ENCODE data around the gene MAPK8IP2. TPM values are rescaled to one million over a fixed set of nuclear protein-coding genes. Genes with fewer than 3 reads are reported as not detected.

Gene MAPK8IP2
- total RNA-seq, 4 donors from 2014 or later: 1.3 to 2.9 (median 1.7) TPM

- 64 to 66% methylated on average over 18 of the region's 34 CpGs for WGBS, 2 donors
- intact Hi-C loops (cut with DNase I): no loop called here
- Histone ChIP-seq H3K4me3 (no peak overlapping the region), H3K36me3 (no peaks in the 10 kb centered on the region), H3K4me1 (peaks cover 0 to 30% (median 14%) of the 10 kb centered on the region in 3 donors), H3K27ac (peak overlapping the region in 2 of 4 donors; percentile 21 to 55), H3K27me3 (no peaks in the 10 kb centered on the region), H3K9me3 (no peaks in the 10 kb centered on the region)
- TF ChIP-seq POLR2A (IDR thresholded peaks at IDR 0.05) (no peak), CTCF (IDR thresholded peaks at IDR 0.05) (no peak)
- no peak for DNase-seq
Observed at GRCh38 chr22:50561401-50562358, 38.9 kb upstream of the MAPK8IP2 start.

GRCh38 chr22:50562523-50563412 is 37.8 kb upstream of the MAPK8IP2 start, which contains the start of gene SYCE3:
SYCE3 (minus strand) TSS chr22:50562919; CDS start chr22:50556405, 6,514 bp downstream.
- Histone ChIP-seq H3K4me1 (peaks cover 0 to 32% (median 14%) of the 10 kb centered on the region in 3 donors), H3K27me3 (no peaks in the 10 kb centered on the region), H3K36me3 (peaks cover 0 to 6% (median 0%) of the 10 kb centered on the region in 3 donors), H3K4me3 (peak within 1 kb of the TSS; percentile 51 to 73 (median 57)), H3K27ac (peak within 1 kb of the TSS; percentile 80 to 87 (median 84)), H3K9me3 (no peaks in the 10 kb centered on the region)
- intact Hi-C loops (cut with DNase I): no loop called here
- TF ChIP-seq POLR2A (IDR thresholded peaks at IDR 0.05): peak in 3 of 4 donors; percentile 52 to 86 (median 62)
- TF ChIP-seq CTCF (IDR thresholded peaks at IDR 0.05): peak; percentile 95 to 99 (median 97)
- 7% methylated on average over 24 to 25 of the region's 61 CpGs for WGBS, 2 donors
- peak; percentile 84 for DNase-seq

- Histone ChIP-seq H3K36me3 (peaks cover 0 to 13% (median 0%) of the 10 kb centered on the region in 3 donors), H3K4me3 (peak overlapping the region; percentile 51 to 73 (median 57)), H3K27me3 (no peaks in the 10 kb centered on the region), H3K4me1 (peaks cover 0 to 35% (median 14%) of the 10 kb centered on the region in 3 donors), H3K9me3 (no peaks in the 10 kb centered on the region), H3K27ac (peak overlapping the region; percentile 80 to 87 (median 84))
- DNase-seq: no peak
- TF ChIP-seq POLR2A (IDR thresholded peaks at IDR 0.05): no peak
- no peak for TF ChIP-seq CTCF (IDR thresholded peaks at IDR 0.05)
- intact Hi-C loops (cut with DNase I): no loop called here
- WGBS, 2 donors: 15 to 20% methylated on average over 17 of the region's 17 CpGs
Observed at GRCh38 chr22:50563413-50564160, 37.0 kb upstream of the MAPK8IP2 start.

GRCh38 chr22:50564289-50564688 is 36.3 kb upstream of the MAPK8IP2 start:
- peaks cover 0 to 38% (median 17%) of the 10 kb centered on the region in 3 donors for H3K4me1 ChIP-seq
- no peak overlapping the region for H3K27ac ChIP-seq
- H3K27me3 ChIP-seq: no peaks in the 10 kb centered on the region
- H3K9me3 ChIP-seq: no peaks in the 10 kb centered on the region
- WGBS, 2 donors: 64 to 91% methylated on average over 4 to 8 of the region's 11 CpGs
- TF ChIP-seq POLR2A (IDR thresholded peaks at IDR 0.05): no peak
- TF ChIP-seq CTCF (IDR thresholded peaks at IDR 0.05): no peak
- no peak for DNase-seq
- intact Hi-C loops (cut with DNase I): no loop called here
- H3K36me3 ChIP-seq: peaks cover 0 to 20% (median 0%) of the 10 kb centered on the region in 3 donors
- H3K4me3 ChIP-seq: no peak overlapping the region

Measured in esophagus squamous epithelium (tissue), 5 donors.